Right cardiac atrium (tissue), 5 donors: Measurements from ENCODE around the gene EFNA5. TPM values are rescaled to one million over a fixed set of nuclear protein-coding genes. Genes with fewer than 3 reads are reported as not detected.
"Not testable (repeated sequence)": the region's sequence is repeated elsewhere in the genome, so short reads cannot be mapped to it uniquely, and the experiment has no call there.

Experiments
- ATAC-seq, 2 donors: fragments of 200-7000 bp; cut with Tn5 transposase; one replicate each; pipeline versions ENCODE4 v1.8.0 to v1.9.1; 2020; ENCODE audit warnings: moderate library complexity in 2 of 2, mild to moderate bottlenecking in 1 of 2
- DNase-seq, 3 donors: peaks; one replicate each; pipeline ENCODE4 v3.0.0-alpha.2; 2020
- H3K27ac ChIP-seq: one replicate; pipeline ENCODE4 v1.5.1; 2013; ENCODE audit warnings: mild to moderate bottlenecking, low read length, control low read depth, moderate library complexity
- H3K27me3 ChIP-seq: one replicate; pipeline ENCODE4 v1.6.1; 2013; ENCODE audit not compliant: control insufficient read depth, insufficient read depth
- H3K4me1 ChIP-seq: one replicate; pipeline ENCODE4 v1.6.1; 2013; ENCODE audit warnings: low read length; ENCODE audit not compliant: control insufficient read depth, insufficient read depth
- H3K4me3 ChIP-seq: one replicate; pipeline ENCODE4 v1.5.1; 2013; ENCODE audit warnings: low read length, control low read depth
- H3K9me3 ChIP-seq: one replicate; pipeline ENCODE4 v1.6.1; 2013; ENCODE audit warnings: low read length; ENCODE audit not compliant: control insufficient read depth
- WGBS: extraction: QIAGEN DNeasy Blood & Tissue Kit; methylation state at CpG from one replicate; pipeline ENCODE4 v1.1.7; 2013; 5-methylcytosine and 5-hydroxymethylcytosine counted together
- intact Hi-C, 4 donors: fragments of 100-400 bp; cut with DNase I; formaldehyde crosslinking; loops; one replicate each; pipeline versions ENCODE4 v1.11.0 to v1.14.0; 2022 to 2023
- polyA plus RNA-seq: library from polyadenylated mRNA; stranded (reverse); fragments of 200-250 nt; gene quantifications from one replicate; pipeline ENCODE4 v1.2.3, GENCODE V29; 2013
- total RNA-seq, 4 donors: library from RNA; stranded (reverse); fragmentation: NEBNext Ultra II Directional; extraction: Animal tissue kit (Norgen Biotek cat#: 25700); gene quantifications; one replicate each; pipeline ENCODE4 v1.2.1, GENCODE V29; 2021
- donor health status: healthy with polysubstance abuse.
- donor health status: DM: no; HTN: yes; CAD: no.
- donor health status: DM: no; HTN: no; CAD: no.
- donor health status: DM: no; HTN: yes; CAD: no; lungs with severe emphysema.
- donor health status: DM: yes; HTN: yes; CAD: no.

The EFNA5 gene
- total and polyA plus RNA-seq, 5 donors = 4.5 to 26.4 (median 21.8) TPM

DNA sequence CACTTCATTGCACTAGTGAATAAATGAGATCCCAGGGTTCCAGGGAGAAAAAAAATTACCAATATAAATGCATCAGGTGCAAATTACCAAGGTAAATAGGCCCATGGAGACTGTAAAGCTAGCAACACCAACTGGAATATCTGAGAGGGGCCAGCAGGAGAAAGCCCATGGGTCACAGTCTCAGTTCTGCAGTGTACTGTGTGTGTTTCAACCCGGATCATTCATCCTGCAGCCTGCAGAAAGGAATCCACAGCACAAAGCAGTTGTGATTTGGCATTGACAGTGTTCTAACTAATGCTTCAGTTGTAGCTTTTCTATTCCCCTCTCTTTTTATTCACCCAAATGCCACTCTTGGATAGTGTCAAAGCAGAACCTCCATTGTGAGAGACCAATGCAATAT lies 171.0 kb downstream of the EFNA5 start:
- intact Hi-C loops = no loop called here
- DNase-seq = no peak
- ATAC-seq = no peak
- H3K27me3 ChIP-seq = no peaks in the 10 kb centered on the region
- no peaks in the 10 kb centered on the region for H3K4me1 ChIP-seq
- H3K27ac ChIP-seq = no peak overlapping the region
- H3K4me3 ChIP-seq = no peak overlapping the region
- 48% methylated on average over 1 of the region's 1 CpG for WGBS
- no peaks in the 10 kb centered on the region for H3K9me3 ChIP-seq

DNA sequence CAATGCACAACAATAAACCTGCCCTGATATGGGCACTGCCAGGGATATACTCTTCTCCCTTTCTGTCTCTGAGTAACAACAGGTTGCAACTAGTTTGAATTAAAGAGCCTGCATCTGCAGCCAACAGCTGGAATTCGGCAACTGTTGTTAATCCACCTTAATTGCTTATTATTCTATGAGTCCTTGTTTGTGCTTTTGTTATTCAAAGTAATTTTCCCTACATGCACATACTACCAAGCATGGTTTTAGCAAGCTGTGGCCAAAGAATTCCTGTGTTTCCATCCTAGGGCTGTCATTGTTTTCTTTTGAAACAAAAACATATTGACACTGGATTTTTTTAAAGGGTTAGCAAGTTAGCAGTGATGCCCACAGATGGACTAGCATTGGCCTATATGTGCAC lies 171.5 kb downstream of the EFNA5 start:
- no peak for DNase-seq
- Histone ChIP-seq H3K9me3 (no peaks in the 10 kb centered on the region), H3K27ac (no peak overlapping the region), H3K4me3 (no peak overlapping the region), H3K27me3 (no peaks in the 10 kb centered on the region), H3K4me1 (no peaks in the 10 kb centered on the region)
- intact Hi-C loops = no loop called here
- ATAC-seq = no peak
- 77% methylated on average over 1 of the region's 1 CpG for WGBS

DNA sequence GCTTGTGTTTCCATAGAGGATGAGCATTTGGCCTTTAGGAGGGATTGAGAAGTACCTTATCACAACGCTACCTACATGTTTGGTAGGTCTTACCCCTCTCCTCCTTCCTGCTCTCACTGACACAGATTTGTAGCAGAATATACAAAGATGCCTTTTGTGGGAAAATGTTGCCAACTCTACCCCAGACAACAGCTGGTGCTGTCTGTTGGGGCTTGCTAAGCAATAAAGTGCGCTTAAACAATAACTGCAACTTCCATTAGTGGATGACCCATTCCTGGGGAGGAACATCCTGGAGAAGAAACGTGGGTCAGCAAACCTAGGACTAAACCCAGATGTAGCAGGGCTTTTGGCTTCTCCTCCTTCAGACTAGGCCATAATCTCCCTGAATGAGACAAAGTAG lies 174.3 kb downstream of the EFNA5 start:
- 92% methylated on average over 3 of the region's 3 CpGs for WGBS
- intact Hi-C loops = no loop called here
- Histone ChIP-seq H3K4me3 (no peak overlapping the region), H3K9me3 (no peaks in the 10 kb centered on the region), H3K4me1 (no peaks in the 10 kb centered on the region), H3K27me3 (no peaks in the 10 kb centered on the region), H3K27ac (no peak overlapping the region)
- ATAC-seq (no peak), DNase-seq (no peak)

DNA sequence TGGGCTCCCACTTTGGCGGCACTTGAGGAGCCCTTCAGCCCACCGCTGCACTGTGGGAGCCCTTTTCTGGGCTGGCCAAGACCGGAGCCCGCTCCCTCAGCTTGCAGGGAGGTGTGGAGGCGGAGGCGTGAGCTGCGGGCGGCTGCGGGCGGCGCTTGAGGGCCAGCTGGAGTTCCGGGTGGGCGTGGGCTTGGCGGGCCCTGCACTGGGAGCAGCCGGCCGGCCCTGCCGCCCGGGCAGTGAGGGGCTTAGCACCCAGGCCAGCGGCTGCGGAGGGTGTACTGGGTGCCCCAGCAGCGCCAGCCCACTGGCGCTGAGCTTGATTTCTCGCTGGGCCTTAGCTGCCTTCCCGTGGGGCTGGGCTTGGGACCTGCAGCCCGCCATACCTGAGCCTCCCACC lies 176.6 kb downstream of the EFNA5 start:
- H3K4me1 ChIP-seq, H3K4me3 ChIP-seq, H3K27me3 ChIP-seq, ATAC-seq, H3K27ac ChIP-seq, intact Hi-C loops, DNase-seq, H3K9me3 ChIP-seq: not testable (repeated sequence)
- WGBS = 96% methylated on average over 25 of the region's 25 CpGs

DNA sequence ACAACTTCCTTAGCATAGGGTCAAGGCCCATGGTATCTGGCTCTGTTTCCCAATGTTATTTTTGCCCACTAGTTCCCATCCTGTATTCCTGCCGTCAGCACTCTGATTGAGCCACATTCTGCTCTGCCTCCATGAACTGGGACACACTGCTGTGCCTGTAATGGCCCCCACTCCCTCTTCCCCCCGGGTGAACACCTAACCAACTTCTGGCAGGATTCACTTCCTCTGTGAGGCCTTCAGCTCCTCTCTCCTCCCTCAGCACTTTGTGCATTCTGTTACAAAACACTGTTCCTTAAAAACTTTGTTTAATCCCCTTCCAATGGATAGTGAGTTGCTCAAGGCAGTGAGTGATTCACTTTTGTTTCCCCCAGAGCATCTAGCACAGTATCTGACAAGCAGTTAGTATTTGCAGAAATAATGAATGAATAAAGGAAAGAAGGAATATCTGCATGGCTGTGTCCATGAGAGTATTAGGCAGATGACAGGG lies 183.6 kb downstream of the EFNA5 start:
- WGBS = 20% methylated on average over 2 of the region's 2 CpGs
- DNase-seq (no peak), ATAC-seq (peak in 1 of 2 donors; percentile 66)
- intact Hi-C loops = no loop called here
- Histone ChIP-seq H3K4me3 (no peak overlapping the region), H3K9me3 (no peaks in the 10 kb centered on the region), H3K27me3 (no peaks in the 10 kb centered on the region), H3K27ac (no peak overlapping the region), H3K4me1 (peaks cover 3% of the 10 kb centered on the region)

DNA sequence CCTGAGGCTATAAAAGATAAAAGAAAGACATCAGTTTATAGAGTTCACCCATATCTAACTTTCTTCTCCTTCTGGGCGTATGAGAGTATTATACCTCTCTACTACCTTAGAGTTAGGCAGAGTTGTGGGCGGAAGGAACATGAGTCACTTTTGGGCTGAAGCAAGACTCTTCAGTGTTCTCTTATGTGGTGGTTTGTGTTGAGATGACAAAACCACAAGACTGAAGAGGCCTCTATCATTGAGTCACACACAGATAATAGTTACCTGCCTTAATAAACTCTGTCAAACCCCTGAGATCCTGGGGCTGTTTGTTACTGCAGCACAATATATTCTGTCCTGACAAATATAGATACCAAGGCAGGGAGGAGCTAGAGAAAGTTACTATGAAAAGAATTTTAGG lies 184.2 kb downstream of the EFNA5 start:
- ATAC-seq (no peak), DNase-seq (no peak)
- Histone ChIP-seq H3K4me1 (peaks cover 3% of the 10 kb centered on the region), H3K9me3 (no peaks in the 10 kb centered on the region), H3K4me3 (no peak overlapping the region), H3K27me3 (no peaks in the 10 kb centered on the region), H3K27ac (no peak overlapping the region)
- intact Hi-C loops = no loop called here
- WGBS = 88% methylated on average over 2 of the region's 2 CpGs

DNA sequence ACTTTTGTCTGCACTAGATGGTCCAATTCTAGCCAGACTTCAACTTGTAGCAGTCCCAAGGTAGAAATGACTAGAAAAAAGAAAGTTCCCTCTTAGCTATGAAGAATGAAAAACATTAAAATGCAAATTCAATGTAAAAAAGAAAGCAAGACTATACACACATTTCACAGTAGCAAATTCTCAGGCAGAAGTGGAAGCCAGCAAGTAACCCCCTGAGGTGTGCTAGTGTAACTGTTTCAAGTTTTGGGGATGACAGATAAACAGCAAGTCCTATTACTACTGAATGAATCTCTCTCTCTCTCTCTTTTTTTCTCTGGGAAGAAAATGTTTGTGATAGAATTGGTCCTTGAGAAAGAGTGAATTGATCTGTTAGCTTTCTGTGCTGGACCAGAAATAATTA lies 185.6 kb downstream of the EFNA5 start:
- no peak overlapping the region for H3K4me3 ChIP-seq
- no peak overlapping the region for H3K27ac ChIP-seq
- intact Hi-C loops = no loop called here
- H3K4me1 ChIP-seq = peaks cover 3% of the 10 kb centered on the region
- no peaks in the 10 kb centered on the region for H3K9me3 ChIP-seq
- ATAC-seq = no peak
- no peak for DNase-seq
- H3K27me3 ChIP-seq = no peaks in the 10 kb centered on the region

DNA sequence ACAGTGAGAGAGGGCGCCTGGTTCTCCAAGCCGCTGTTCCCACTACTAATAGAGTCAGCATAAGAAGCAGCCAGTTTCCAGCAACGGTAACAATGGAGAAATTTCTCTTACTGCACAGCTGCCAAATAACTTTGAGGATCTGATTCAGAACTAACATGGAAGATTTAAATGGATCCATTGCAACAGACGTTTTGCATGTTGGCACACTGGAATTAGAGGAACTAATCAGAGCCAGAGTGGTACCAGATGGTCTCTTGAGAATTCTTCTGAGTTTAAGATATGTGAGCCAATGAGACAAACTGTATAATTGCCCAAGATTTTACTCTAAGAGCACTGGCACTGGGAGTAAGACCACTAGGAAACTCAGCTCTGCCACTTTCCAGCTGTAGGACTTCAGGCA lies 186.5 kb downstream of the EFNA5 start:
- 66% methylated on average over 4 of the region's 4 CpGs for WGBS
- Histone ChIP-seq H3K27ac (no peak overlapping the region), H3K4me1 (peaks cover 4% of the 10 kb centered on the region), H3K4me3 (no peak overlapping the region), H3K27me3 (no peaks in the 10 kb centered on the region), H3K9me3 (no peaks in the 10 kb centered on the region)
- ATAC-seq = no peak
- no peak for DNase-seq
- intact Hi-C loops = no loop called here

DNA sequence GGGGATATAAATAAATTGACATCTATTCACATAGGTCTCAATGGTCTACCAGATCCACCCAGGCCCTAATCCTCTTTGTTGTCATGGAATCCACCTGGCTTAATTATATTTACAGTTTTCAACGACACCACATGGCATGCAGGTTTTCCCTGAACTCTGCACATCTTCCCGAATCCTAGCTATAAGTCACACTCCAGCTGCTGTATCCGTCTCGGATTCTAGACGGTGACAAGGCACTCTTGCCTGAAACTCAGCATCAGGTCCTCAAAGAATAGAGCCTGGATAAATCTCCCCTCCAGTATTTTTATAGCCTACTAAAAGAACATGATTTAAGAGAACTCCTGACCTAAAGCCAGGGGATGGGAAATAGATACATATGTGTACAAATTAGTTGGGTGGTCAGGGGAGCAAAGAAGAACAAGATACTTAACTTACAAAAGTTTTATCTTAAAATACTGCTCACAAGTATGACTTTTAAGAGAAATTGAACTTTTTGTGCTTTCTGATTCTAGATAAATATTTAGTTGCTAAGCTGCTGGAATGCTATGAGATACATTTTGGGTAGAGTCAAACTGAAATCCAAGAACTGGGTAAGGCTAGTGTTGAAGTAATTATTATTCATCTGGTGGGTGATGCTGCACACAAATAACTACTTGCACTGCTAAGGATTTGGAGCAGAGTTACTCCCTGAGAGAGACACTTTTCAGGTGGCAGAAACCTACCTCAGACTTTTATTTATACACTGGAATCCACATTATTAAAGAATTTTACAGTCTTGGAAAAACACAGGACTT lies 187.3 kb downstream of the EFNA5 start:
- no peaks in the 10 kb centered on the region for H3K9me3 ChIP-seq
- H3K4me3 ChIP-seq = no peak overlapping the region
- intact Hi-C loops = no loop called here

DNA sequence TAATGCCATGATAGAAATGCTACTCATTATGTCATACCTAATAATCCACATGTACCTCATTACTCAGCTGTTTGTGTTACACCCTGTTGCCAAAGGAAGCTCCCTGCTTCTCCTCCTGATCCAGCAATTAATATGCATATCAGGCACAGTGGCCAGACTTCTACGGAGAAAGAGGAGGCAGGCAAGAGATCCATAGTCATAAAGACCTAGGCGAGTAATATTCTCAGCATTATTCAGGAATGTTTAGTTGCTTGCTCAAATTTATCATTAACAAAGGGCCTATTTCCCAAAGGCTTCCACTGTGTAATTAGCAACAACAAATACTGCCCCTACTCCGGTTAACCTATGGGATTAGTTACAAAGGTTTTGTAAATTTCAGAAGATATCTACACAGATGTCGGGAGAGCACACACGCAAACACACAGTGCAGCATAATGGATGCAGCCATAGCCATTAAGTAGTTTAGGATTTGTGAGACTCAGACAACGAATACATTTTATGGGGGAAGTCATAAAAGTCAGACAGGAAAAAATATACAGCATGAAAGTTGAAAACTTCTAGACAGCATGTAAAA lies 192.6 kb downstream of the EFNA5 start:
- Histone ChIP-seq H3K4me1 (peaks cover 4% of the 10 kb centered on the region), H3K4me3 (no peak overlapping the region), H3K9me3 (no peaks in the 10 kb centered on the region), H3K27ac (no peak overlapping the region), H3K27me3 (no peaks in the 10 kb centered on the region)
- DNase-seq = no peak
- intact Hi-C loops = no loop called here
- no peak for ATAC-seq
- 85% methylated on average over 6 of the region's 6 CpGs for WGBS

More for the DNA sequence above, 187.3 kb downstream of the EFNA5 start:
- ATAC-seq (no peak), DNase-seq (no peak)
- Histone ChIP-seq H3K27me3 (no peaks in the 10 kb centered on the region), H3K4me1 (peaks cover 4% of the 10 kb centered on the region), H3K27ac (no peak overlapping the region)
- 60% methylated on average over 5 of the region's 5 CpGs for WGBS

DNA sequence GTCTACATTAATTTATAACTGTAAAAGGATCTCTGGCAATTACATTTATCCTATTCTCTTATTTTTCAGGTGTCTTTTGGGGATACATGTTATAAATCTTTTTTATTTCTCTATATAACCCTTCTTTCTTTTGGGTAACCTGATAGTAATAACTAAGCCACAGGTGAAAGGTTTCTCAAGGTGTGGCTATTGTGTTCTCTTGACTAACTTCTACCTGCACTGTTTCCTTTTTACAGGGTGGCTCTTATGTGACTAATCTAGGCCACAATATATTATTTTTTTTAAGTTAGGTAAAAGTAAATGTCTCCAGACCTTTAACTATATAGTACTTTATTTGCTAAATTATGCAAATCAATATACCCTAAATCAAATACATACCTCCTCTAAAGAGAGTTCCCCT lies 193.2 kb downstream of the EFNA5 start:
- Histone ChIP-seq H3K9me3 (no peaks in the 10 kb centered on the region), H3K4me1 (peaks cover 3% of the 10 kb centered on the region), H3K4me3 (no peak overlapping the region), H3K27me3 (no peaks in the 10 kb centered on the region), H3K27ac (no peak overlapping the region)
- intact Hi-C loops = no loop called here
- no peak for ATAC-seq
- DNase-seq = no peak
